CD14-positive monocyte (primary cell): ENCODE results near the gene MALRD1. TPM values are rescaled to one million over a fixed set of nuclear protein-coding genes. Genes with fewer than 3 reads are reported as not detected.

Experiments
- DNase-seq, 3 donors: peaks; one replicate each; pipeline ENCODE4 v3.0.0-alpha.2; 2011 to 2022
- H2AFZ ChIP-seq: 2 replicates; pipeline ENCODE4 v1.6.0; 2012; ENCODE audit warnings: mild to moderate bottlenecking, low read depth, low read length, inconsistent platforms; ENCODE audit not compliant: insufficient read depth, poor library complexity, severe bottlenecking
- H3K27ac ChIP-seq, 2 donors: 1 replicate in 1 of 2; 2 replicates in 1 of 2; pipeline ENCODE4 v1.5.1; 2012 to 2013; ENCODE audit warnings: low read length in 2 of 2, control low read depth in 1 of 2, inconsistent platforms in 1 of 2, low read depth in 1 of 2, mild to moderate bottlenecking in 1 of 2
- H3K27me3 ChIP-seq, 2 donors: one replicate each; pipeline versions ENCODE4 v1.6.0 to v1.6.1; 2011 to 2013; ENCODE audit warnings: low read length in 2 of 2; ENCODE audit not compliant: control insufficient read depth in 2 of 2, insufficient read depth in 2 of 2
- H3K36me3 ChIP-seq, 2 donors: replicated peaks in 1 of 2; 1 replicate in 1 of 2; 2 replicates in 1 of 2; pipeline versions ENCODE4 v1.5.1 to v1.6.1; 2012 to 2013; ENCODE audit warnings: low read length in 2 of 2, control low read depth in 1 of 2, inconsistent platforms in 1 of 2, mild to moderate bottlenecking in 1 of 2; ENCODE audit not compliant: insufficient read depth in 2 of 2, control insufficient read depth in 1 of 2
- H3K4me1 ChIP-seq, 2 donors: 1 replicate in 1 of 2; 2 replicates in 1 of 2; pipeline versions ENCODE4 v1.5.1 to v1.6.1; 2012 to 2013; ENCODE audit warnings: low read length in 2 of 2, control low read depth in 1 of 2, inconsistent platforms in 1 of 2, mild to moderate bottlenecking in 1 of 2, moderate library complexity in 1 of 2; ENCODE audit not compliant: insufficient read depth in 2 of 2, control insufficient read depth in 1 of 2
- H3K4me2 ChIP-seq: replicated peaks from 2 replicates; pipeline ENCODE3; 2012; ENCODE audit warnings: low read length, moderate library complexity, mild to moderate bottlenecking; ENCODE audit not compliant: poor library complexity, severe bottlenecking; ENCODE audit errors: extremely low read depth
- H3K4me3 ChIP-seq, 3 experiments: fragments of 200-600 bp in 1 of 3; sonication (generic) in 1 of 3; replicated peaks in 1 of 3; 1 replicate in 2 of 3; 2 replicates in 1 of 3; pipeline ENCODE4 v1.5.1; 2011 to 2013; ENCODE audit warnings: low read length in 3 of 3, mild to moderate bottlenecking in 3 of 3, control low read depth in 2 of 3, low read depth in 2 of 3, inconsistent platforms in 1 of 3, moderate library complexity in 1 of 3
- H3K79me2 ChIP-seq: 2 replicates; pipeline ENCODE4 v1.6.0; 2012; ENCODE audit warnings: mild to moderate bottlenecking, control low read depth, inconsistent platforms, low read length, moderate library complexity; ENCODE audit not compliant: insufficient read depth
- H3K9ac ChIP-seq: 2 replicates; pipeline ENCODE4 v1.6.0; 2017; ENCODE audit warnings: low read length, mild to moderate bottlenecking; ENCODE audit not compliant: insufficient read depth, poor library complexity, severe bottlenecking
- H3K9me3 ChIP-seq, 2 donors: replicated peaks in 1 of 2; 1 replicate in 1 of 2; 2 replicates in 1 of 2; pipeline versions ENCODE4 v1.5.1 to v1.6.1; 2012 to 2013; ENCODE audit warnings: low read length in 2 of 2, control low read depth in 1 of 2; ENCODE audit not compliant: control insufficient read depth in 1 of 2, insufficient read depth in 1 of 2
- H4K20me1 ChIP-seq: 2 replicates; pipeline ENCODE4 v1.6.0; 2012; ENCODE audit warnings: mild to moderate bottlenecking, low read length, control low read depth, moderate library complexity; ENCODE audit not compliant: insufficient read depth
- H3K27ac Mint-ChIP-seq, 7 donors: one replicate each; pipeline ENCODE4 v1.8.0; 2020; ENCODE audit warnings: mild to moderate bottlenecking in 7 of 7, mixed read lengths in 7 of 7, moderate library complexity in 6 of 7, inconsistent platforms in 2 of 7
- H3K27me3 Mint-ChIP-seq, 3 donors: one replicate each; pipeline ENCODE4 v1.8.0; 2021 to 2022; ENCODE audit warnings: low read depth in 3 of 3, mild to moderate bottlenecking in 3 of 3, mixed read lengths in 3 of 3, moderate library complexity in 3 of 3, inconsistent platforms in 1 of 3
- H3K36me3 Mint-ChIP-seq, 2 donors: one replicate each; pipeline ENCODE4 v1.8.0; 2020; ENCODE audit warnings: mixed read lengths in 2 of 2, inconsistent platforms in 1 of 2, mild to moderate bottlenecking in 1 of 2
- H3K4me1 Mint-ChIP-seq: one replicate; pipeline ENCODE4 v1.8.0; 2020; ENCODE audit warnings: mild to moderate bottlenecking, mixed read lengths
- H3K4me3 Mint-ChIP-seq, 2 donors: one replicate each; pipeline ENCODE4 v1.8.0; 2020; ENCODE audit warnings: mild to moderate bottlenecking in 2 of 2, mixed read lengths in 2 of 2, moderate library complexity in 1 of 2
- H3K9me3 Mint-ChIP-seq, 7 donors: one replicate each; pipeline ENCODE4 v1.8.0; 2020 to 2022; ENCODE audit warnings: mixed read lengths in 7 of 7, mild to moderate bottlenecking in 6 of 7, moderate library complexity in 6 of 7, inconsistent platforms in 2 of 7
- CTCF ChIP-seq: fragments of 200-600 bp; IDR thresholded peaks from one replicate; pipeline ENCODE4 v1.8.0; 2022; ENCODE audit warnings: antibody characterized with exemption, mild to moderate bottlenecking
- WGBS: methylation state at CpG from one replicate; pipeline ENCODE4 v1.1.5; 2013; ENCODE audit warnings: missing lambda C conversion rate; ENCODE audit not compliant: insufficient coverage; 5-methylcytosine and 5-hydroxymethylcytosine counted together
- intact Hi-C, 2 donors: fragments of 100-400 bp; cut with micrococcal nuclease; formaldehyde crosslinking; loops; one replicate each; pipeline versions ENCODE4 v1.15.0 to v1.15.1; 2023
- polyA plus RNA-seq, 3 donors: library from polyadenylated mRNA; depleted of rRNA in 1 of 3; unstranded in 2 of 3; stranded (reverse) in 1 of 3; fragments of 300-500 nt in 2 of 3; fragments of >200 nt in 1 of 3; fragmentation: Illumina TruSeq in 2 of 3; gene quantifications; 1 replicate in 2 of 3; 2 replicates in 1 of 3; pipeline ENCODE4 v1.2.3, GENCODE V29; 2012 to 2021

Gene MALRD1
- polyA plus RNA-seq, 3 donors: not detected

- Histone ChIP-seq H3K27ac (no peak overlapping the region), H3K4me1 (no peaks in the 10 kb centered on the region), H3K4me3 (no peak overlapping the region), H3K4me2 (no peak overlapping the region), H3K9ac (no peak overlapping the region), H2AFZ (no peak overlapping the region), H3K79me2 (no peaks in the 10 kb centered on the region), H4K20me1 (no peaks in the 10 kb centered on the region), H3K36me3 (no peaks in the 10 kb centered on the region), H3K9me3 (no peaks in the 10 kb centered on the region), H3K27me3 (no peaks in the 10 kb centered on the region)
- WGBS: no CpG with 5 or more reads among the region's 1 CpG
- Mint-ChIP-seq H3K27ac (no peak overlapping the region), H3K4me1 (no peaks in the 10 kb centered on the region), H3K36me3 (no peaks in the 10 kb centered on the region), H3K9me3 (peaks cover 0 to 5% (median 2%) of the 10 kb centered on the region in 7 donors), H3K27me3 (no peaks in the 10 kb centered on the region), H3K4me3 (no peak overlapping the region)
- no peak for TF ChIP-seq CTCF
- no peak for DNase-seq
- intact Hi-C loops: no loop called here
Observed at GRCh38 chr10:19561181-19561580, 512.6 kb downstream of the MALRD1 start.

- H3K4me3 Mint-ChIP-seq: no peak overlapping the region
- TF ChIP-seq CTCF: no peak
Observed at GRCh38 chr10:19563388-19564141, 515.0 kb downstream of the MALRD1 start.

More at GRCh38 chr10:19563388-19564141, 515.0 kb downstream of the MALRD1 start:
- no peaks in the 10 kb centered on the region for H3K4me1 Mint-ChIP-seq
- DNase-seq: no peak
- intact Hi-C loops: no loop called here
- H3K27ac Mint-ChIP-seq: peak overlapping the region in 1 of 7 donors; percentile 40
- Histone ChIP-seq H3K79me2 (no peaks in the 10 kb centered on the region), H2AFZ (no peak overlapping the region), H3K4me3 (no peak overlapping the region), H3K36me3 (no peaks in the 10 kb centered on the region), H3K9ac (no peak overlapping the region), H3K4me2 (no peak overlapping the region), H3K9me3 (no peaks in the 10 kb centered on the region), H4K20me1 (no peaks in the 10 kb centered on the region), H3K27me3 (no peaks in the 10 kb centered on the region), H3K27ac (no peak overlapping the region), H3K4me1 (no peaks in the 10 kb centered on the region)
- H3K9me3 Mint-ChIP-seq: peaks cover 0 to 5% (median 1%) of the 10 kb centered on the region in 7 donors
- H3K36me3 Mint-ChIP-seq: no peaks in the 10 kb centered on the region
- 100% methylated on average over 3 of the region's 4 CpGs for WGBS
- H3K27me3 Mint-ChIP-seq: no peaks in the 10 kb centered on the region
